Measurements from ENCODE around the gene IFIT1.

DNA sequence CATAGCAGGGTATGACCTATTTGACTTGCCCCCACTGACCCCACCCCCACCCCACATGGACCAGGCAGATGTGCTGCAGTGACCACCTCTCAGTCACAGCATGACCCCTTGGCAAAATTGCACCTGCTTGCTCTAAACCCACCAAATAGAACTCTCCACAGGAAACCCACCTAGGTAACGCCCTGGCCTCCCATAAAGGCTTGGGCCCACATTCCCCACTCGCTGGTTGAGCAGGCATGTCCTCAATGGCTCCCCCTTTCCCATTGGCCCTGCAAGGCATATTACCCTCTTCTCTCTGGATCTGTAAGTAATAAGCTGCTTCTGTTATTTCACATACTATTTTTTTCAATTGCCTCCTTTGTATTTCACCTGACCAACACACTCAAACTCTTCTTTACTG lies 2.7 kb downstream of the IFIT1 start:
- no peak for TF ChIP-seq ZBTB48 (tag by site-specific recombination; IDR thresholded peaks at IDR 0.05)
- no peak for TF ChIP-seq ZBTB20 (tag by site-specific recombination; IDR thresholded peaks at IDR 0.05)
- TF ChIP-seq, protein P1, sequence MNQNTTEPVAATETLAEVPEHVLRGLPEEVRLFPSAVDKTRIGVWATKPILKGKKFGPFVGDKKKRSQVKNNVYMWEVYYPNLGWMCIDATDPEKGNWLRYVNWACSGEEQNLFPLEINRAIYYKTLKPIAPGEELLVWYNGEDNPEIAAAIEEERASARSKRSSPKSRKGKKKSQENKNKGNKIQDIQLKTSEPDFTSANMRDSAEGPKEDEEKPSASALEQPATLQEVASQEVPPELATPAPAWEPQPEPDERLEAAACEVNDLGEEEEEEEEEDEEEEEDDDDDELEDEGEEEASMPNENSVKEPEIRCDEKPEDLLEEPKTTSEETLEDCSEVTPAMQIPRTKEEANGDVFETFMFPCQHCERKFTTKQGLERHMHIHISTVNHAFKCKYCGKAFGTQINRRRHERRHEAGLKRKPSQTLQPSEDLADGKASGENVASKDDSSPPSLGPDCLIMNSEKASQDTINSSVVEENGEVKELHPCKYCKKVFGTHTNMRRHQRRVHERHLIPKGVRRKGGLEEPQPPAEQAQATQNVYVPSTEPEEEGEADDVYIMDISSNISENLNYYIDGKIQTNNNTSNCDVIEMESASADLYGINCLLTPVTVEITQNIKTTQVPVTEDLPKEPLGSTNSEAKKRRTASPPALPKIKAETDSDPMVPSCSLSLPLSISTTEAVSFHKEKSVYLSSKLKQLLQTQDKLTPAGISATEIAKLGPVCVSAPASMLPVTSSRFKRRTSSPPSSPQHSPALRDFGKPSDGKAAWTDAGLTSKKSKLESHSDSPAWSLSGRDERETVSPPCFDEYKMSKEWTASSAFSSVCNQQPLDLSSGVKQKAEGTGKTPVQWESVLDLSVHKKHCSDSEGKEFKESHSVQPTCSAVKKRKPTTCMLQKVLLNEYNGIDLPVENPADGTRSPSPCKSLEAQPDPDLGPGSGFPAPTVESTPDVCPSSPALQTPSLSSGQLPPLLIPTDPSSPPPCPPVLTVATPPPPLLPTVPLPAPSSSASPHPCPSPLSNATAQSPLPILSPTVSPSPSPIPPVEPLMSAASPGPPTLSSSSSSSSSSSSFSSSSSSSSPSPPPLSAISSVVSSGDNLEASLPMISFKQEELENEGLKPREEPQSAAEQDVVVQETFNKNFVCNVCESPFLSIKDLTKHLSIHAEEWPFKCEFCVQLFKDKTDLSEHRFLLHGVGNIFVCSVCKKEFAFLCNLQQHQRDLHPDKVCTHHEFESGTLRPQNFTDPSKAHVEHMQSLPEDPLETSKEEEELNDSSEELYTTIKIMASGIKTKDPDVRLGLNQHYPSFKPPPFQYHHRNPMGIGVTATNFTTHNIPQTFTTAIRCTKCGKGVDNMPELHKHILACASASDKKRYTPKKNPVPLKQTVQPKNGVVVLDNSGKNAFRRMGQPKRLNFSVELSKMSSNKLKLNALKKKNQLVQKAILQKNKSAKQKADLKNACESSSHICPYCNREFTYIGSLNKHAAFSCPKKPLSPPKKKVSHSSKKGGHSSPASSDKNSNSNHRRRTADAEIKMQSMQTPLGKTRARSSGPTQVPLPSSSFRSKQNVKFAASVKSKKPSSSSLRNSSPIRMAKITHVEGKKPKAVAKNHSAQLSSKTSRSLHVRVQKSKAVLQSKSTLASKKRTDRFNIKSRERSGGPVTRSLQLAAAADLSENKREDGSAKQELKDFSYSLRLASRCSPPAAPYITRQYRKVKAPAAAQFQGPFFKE (tag by site-specific recombination; IDR thresholded peaks at IDR 0.05; ENCODE audit: borderline replicate concordance): no peak
- TF ChIP-seq, protein P2, sequence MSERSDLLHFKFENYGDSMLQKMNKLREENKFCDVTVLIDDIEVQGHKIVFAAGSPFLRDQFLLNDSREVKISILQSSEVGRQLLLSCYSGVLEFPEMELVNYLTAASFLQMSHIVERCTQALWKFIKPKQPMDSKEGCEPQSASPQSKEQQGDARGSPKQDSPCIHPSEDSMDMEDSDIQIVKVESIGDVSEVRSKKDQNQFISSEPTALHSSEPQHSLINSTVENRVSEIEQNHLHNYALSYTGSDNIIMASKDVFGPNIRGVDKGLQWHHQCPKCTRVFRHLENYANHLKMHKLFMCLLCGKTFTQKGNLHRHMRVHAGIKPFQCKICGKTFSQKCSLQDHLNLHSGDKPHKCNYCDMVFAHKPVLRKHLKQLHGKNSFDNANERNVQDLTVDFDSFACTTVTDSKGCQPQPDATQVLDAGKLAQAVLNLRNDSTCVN (tag by site-specific recombination; optimal IDR thresholded peaks at IDR 0.05): no peak
- no peak for TF ChIP-seq ZNF560 (tag by site-specific recombination; IDR thresholded peaks at IDR 0.05; ENCODE audit: borderline replicate concordance)
- TF ChIP-seq, protein P3, sequence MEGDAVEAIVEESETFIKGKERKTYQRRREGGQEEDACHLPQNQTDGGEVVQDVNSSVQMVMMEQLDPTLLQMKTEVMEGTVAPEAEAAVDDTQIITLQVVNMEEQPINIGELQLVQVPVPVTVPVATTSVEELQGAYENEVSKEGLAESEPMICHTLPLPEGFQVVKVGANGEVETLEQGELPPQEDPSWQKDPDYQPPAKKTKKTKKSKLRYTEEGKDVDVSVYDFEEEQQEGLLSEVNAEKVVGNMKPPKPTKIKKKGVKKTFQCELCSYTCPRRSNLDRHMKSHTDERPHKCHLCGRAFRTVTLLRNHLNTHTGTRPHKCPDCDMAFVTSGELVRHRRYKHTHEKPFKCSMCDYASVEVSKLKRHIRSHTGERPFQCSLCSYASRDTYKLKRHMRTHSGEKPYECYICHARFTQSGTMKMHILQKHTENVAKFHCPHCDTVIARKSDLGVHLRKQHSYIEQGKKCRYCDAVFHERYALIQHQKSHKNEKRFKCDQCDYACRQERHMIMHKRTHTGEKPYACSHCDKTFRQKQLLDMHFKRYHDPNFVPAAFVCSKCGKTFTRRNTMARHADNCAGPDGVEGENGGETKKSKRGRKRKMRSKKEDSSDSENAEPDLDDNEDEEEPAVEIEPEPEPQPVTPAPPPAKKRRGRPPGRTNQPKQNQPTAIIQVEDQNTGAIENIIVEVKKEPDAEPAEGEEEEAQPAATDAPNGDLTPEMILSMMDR (tag by site-specific recombination; IDR thresholded peaks at IDR 0.05): no peak
- TF ChIP-seq, protein P4, sequence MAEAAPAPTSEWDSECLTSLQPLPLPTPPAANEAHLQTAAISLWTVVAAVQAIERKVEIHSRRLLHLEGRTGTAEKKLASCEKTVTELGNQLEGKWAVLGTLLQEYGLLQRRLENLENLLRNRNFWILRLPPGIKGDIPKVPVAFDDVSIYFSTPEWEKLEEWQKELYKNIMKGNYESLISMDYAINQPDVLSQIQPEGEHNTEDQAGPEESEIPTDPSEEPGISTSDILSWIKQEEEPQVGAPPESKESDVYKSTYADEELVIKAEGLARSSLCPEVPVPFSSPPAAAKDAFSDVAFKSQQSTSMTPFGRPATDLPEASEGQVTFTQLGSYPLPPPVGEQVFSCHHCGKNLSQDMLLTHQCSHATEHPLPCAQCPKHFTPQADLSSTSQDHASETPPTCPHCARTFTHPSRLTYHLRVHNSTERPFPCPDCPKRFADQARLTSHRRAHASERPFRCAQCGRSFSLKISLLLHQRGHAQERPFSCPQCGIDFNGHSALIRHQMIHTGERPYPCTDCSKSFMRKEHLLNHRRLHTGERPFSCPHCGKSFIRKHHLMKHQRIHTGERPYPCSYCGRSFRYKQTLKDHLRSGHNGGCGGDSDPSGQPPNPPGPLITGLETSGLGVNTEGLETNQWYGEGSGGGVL (tag by site-specific recombination; IDR thresholded peaks at IDR 0.05): no peak
- TF ChIP-seq YY1 (tag by site-specific recombination; IDR thresholded peaks at IDR 0.05): no peak
- TF ChIP-seq, protein P5, sequence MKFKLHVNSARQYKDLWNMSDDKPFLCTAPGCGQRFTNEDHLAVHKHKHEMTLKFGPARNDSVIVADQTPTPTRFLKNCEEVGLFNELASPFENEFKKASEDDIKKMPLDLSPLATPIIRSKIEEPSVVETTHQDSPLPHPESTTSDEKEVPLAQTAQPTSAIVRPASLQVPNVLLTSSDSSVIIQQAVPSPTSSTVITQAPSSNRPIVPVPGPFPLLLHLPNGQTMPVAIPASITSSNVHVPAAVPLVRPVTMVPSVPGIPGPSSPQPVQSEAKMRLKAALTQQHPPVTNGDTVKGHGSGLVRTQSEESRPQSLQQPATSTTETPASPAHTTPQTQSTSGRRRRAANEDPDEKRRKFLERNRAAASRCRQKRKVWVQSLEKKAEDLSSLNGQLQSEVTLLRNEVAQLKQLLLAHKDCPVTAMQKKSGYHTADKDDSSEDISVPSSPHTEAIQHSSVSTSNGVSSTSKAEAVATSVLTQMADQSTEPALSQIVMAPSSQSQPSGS (tag by site-specific recombination; IDR thresholded peaks at IDR 0.05; ENCODE audit: low read depth): no peak
- TF ChIP-seq BCL11A (tag by site-specific recombination; IDR thresholded peaks at IDR 0.05; ENCODE audit: low read depth): no peak
- TF ChIP-seq ZNF302 (tag by site-specific recombination; IDR thresholded peaks at IDR 0.05; ENCODE audit: low read depth): no peak
- no peak for TF ChIP-seq PRDM1 (tag by site-specific recombination; IDR thresholded peaks at IDR 0.05)

Measured in HEK293 (cell line).